NT2/D1 (cell line): ENCODE measurements around the gene MOV10L1.

Source experiments
- SUZ12 ChIP-seq: IDR thresholded peaks from 2 replicates; pipeline ENCODE4 v1.6.1; 2011; ENCODE audit not compliant: insufficient read length, insufficient read depth; ENCODE audit errors: extremely low read depth
- YY1 ChIP-seq: IDR thresholded peaks from 2 replicates; pipeline ENCODE4 v1.6.1; 2011; ENCODE audit not compliant: insufficient read length, insufficient read depth

DNA sequence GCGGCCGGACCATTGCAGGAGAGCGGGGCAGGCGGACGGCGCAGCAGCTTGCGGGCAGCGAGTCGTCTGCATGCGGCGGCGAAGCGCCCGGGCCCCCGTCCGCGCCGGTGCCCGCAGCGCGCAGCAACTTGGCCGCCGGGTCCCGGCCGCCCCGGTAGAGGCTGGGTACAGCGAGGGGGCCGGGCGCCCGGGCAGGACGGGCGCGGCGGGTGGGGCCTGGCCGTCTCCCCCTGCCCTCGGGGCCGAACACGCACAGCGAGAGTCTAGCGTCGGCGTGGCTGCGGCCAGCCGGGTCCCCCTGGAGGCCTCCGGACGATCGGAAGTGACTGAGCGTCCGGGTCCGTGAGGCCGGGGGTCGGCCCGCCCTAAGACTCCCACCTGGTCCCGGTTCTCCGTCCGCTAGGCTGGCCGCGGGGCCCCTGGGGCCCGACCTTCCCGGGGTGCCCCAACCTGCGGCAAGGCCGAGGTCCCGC is 95.1 kb downstream of the MOV10L1 start:
- TF ChIP-seq SUZ12 (no peak), YY1 (no peak)
